HG03469 (cell line): ENCODE data around the gene METTL25B.
A peak's percentile ranks its signal among the peaks of the same experiment; 100 is the strongest.
"Not testable (repeated sequence)": the region's sequence is repeated elsewhere in the genome, so short reads cannot be mapped to it uniquely, and the experiment has no call there.

Experiments used
- ATAC-seq: cut with Tn5 transposase; IDR thresholded peaks from one replicate; pipeline ENCODE4 v1.9.1; 2021; ENCODE audit warnings: mild to moderate bottlenecking, moderate library complexity, moderate number of reproducible peaks; ENCODE audit not compliant: unreplicated experiment

The METTL25B gene

DNA sequence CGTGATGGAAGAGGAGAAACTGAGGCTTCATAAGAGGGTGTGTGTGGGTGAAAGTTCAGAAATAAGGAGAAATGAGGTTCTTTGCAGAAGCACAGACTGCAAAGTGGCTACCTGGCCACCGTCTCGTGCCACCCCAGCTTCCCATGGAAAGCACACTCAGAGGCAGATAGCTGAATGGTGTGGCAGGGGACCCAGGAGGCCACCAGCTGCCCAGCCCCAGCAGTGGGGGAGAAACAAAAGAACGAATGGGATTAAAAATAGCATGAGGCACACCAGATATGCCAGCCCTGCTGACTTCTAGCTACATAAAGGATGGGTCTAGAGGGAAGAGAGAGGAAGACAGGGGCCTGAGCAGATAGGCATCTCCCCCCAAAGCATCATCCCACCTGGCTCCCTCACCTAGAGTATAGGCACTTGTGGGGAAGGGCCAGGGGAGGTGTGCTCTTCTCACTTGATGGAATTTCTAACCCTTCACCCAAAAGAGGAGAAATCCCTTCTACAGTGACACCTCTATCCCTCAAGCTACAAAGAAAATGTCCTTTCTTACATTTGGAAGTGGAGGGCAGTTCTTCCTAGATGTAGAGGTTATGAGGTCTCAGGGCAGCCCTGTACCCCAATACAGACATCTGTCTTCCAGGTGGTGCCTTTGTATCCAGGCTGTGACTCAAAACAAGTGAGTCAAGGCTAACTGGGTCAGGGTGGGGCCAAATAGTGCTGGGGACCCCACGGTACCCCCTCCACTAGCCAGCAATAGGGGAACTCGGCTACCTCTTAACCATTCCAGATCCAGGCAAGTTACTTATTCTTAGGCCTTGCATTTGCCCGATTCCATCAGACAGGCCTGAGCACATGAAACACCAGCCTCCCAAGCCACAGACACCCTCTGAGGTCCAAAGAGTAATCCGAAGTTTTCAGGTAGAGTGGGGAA, 19.7 kb downstream of the METTL25B start:
- ATAC-seq: no peak

DNA sequence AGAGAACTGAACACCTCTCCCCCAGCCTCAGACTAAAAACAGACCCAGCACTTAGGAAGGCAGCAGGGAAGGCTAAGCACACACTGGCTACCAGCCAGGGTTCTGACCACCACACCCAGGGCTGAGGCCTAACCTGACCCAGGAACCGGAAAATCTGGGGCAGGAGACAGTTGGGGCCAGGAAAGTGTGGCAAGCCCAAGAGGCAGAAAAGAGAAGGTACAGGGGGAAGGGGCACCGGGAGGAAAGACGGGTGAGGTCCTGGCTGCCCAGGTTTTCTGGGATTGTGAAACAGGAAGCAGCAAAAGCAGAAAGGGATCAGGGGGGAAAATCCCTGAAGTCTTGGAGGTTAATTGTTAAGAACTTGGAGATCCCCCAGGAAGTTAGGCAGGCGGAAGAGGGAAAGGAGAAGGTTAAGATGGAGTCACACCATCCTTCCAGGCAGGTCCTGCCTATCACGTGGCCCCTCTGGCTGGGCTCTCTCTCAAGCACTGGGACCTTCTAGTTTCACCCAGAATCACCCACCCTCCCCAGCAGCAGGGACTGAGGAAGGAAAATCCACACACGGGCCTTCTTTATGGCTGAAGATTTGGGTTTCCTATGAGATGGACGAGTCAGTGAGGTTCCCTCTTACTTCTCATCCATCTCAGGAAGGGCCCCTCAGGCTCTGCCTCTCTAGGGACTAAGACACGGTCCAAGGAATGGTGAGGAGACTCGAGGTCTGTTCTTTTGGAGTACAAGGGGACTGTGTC, 20.6 kb downstream of the METTL25B start:
- no peak for ATAC-seq

DNA sequence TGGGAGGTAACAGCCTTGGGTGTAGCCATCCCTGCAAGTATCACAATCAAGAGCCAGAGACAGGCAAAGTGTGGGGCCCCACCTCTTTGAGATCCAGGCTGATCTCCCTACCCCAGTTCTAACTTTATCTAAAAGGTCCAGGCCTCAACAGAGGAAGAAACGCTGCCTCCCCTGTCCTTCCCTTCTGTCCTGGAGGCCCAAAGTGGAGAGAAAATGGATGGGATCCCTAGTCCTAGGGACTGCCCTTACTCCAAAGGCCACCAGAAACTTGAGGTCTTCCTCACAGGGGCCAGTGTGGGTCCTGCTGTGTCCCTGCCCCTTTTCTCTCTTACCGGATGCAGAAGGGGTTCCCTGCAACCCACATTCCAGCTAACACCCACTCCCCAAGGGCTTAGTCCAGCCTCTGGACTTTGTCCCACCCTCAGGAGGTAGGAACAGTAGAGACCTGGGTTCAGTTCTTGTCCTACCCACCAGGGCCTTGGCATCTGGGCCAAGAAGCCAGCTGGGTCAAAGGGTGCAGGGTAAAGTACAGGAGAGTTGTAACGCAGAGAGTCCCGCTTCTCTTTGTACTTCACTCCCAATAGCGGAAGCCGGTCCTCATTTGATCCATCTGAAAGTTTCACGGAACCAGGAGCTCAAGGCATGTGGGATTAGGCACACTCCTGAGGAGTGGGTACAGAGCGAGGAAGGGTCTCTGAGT, 21.3 kb downstream of the METTL25B start:
- no peak for ATAC-seq

- no peak for ATAC-seq
Measured at GRCh38 chr1:156750191-156750672, 22.0 kb downstream of the METTL25B start.

DNA sequence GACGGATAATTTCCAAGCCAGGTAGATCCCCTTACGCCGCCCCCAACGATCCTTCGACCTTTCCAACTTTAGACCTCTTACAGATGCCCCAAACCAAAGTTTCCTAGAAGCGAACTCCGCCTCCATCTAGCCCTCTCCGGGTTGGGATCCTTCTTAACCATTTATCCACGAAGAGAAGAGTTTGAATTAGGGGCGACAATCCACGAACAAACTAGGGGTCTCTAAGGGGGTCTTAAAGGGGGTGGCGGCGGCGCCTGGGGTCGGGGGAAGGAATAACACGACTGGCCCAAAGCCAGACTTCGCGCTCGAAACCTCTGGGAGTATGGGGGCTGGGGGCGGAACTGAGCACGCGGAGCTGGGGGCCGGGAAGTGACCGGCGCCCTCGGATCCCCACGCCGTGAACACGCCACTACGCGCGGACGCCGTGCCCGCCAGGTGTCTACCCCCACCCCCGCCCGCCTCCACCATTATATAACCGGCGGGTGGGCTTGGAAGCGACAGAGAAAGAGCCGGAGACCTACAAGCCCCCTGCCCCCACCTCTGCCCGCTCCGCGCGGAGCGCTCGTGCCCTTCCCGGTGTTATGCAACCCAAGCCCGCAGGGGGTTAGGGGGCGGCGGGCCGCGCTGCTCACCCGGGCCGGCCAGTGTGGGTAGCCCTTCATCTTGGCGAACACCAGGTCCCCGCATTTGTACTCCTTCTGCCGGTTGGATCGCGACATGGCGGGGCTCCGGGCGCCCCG, 22.6 kb downstream of the METTL25B start:
- ATAC-seq: no peak

DNA sequence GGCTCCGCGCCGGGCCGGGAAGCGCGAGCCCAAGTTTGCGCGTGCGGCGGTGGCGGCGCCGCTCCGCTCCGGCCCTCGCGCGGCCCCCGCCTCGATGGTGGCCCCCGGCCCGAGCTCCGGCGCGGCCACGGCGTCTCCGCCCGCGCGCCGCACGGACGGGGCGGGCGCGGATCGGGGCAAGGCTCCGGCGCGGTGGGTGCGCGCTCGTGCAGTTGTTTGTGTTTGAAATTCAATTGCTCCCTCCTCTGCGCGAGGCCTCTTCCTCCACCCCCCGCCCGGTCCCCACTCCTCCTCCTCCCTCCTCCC, 23.1 kb downstream of the METTL25B start, which contains the start of gene HDGF:
TSS of gene HDGF (minus strand) at position 225 of the 306 bp plus-strand sequence. CDS start 246 bp downstream, outside the sequence.
- ATAC-seq: peak; percentile 4

- ATAC-seq: peak; percentile 58
Measured at GRCh38 chr1:156751757-156752481, 23.6 kb downstream of the METTL25B start.

DNA sequence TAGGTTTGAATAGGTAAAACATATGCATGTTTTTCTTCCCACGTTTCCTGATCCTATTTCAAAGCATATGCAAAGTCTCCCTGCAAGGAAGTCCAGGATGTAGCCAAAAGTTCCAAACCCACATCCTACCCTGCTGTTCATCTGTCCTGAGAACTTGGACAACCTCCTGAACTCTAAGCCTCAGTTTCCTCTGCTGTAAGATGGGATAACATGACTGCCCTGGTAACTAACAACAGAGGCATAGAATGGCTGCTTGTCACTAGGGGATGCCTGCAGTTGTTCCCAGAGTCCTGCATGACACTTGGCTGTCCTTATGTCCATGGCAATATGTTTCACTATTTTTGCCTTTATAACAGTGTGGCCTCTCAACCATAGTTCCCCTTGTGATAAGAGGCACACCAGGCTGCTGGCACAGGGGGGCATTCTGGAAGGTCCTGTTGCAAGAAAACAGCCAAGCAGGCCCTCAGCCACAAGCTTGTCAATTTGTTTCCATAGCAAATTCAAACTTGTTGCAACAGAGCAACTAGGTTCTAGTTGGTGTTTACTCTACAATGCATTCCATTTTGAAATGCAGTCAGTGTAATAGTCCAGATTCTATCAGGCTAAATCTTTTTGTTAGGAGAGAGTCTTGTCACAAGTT, 24.7 kb downstream of the METTL25B start:
- ATAC-seq: no peak

- ATAC-seq: no peak
Measured at GRCh38 chr1:156754219-156754618, 25.9 kb downstream of the METTL25B start.

DNA sequence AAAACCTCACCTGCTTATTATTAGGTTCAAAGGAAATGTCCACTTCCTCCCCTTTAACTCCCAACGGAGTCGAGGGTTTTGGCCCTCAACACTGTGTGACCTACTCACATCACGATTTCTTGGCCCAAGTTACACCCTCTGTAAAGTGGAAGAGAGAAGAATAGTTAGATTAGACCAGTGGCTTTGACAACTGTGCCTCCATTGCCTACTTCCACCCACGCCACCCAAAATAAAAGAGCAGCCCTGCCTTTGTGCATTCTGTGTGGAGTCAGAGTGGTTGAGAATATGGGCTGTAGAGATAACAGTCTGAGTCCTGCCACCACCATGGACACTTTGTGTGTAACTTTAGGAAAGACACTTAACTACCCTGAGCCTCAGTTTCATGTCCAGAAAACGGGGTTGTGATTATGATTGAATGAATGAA, 27.3 kb downstream of the METTL25B start:
- ATAC-seq: no peak

DNA sequence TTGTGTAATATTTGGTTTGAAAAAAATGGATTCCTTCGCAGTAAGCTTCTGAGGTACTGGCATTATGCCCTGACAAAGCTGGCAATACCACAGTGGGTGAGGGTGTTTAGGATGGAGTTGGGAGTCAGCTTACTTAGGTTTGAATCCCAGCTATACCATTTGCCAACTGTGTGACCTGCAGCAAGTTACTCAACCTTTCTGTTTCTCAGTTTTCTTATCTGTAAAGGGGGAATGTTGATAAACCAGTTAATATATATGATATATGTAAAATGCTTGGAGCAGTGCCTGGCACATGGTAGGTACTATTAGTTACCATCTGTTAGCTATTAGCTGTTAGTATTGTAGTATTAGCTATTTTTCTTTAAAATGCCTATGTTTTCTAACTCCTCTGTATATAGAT, 28.1 kb downstream of the METTL25B start:
- ATAC-seq: no peak

DNA sequence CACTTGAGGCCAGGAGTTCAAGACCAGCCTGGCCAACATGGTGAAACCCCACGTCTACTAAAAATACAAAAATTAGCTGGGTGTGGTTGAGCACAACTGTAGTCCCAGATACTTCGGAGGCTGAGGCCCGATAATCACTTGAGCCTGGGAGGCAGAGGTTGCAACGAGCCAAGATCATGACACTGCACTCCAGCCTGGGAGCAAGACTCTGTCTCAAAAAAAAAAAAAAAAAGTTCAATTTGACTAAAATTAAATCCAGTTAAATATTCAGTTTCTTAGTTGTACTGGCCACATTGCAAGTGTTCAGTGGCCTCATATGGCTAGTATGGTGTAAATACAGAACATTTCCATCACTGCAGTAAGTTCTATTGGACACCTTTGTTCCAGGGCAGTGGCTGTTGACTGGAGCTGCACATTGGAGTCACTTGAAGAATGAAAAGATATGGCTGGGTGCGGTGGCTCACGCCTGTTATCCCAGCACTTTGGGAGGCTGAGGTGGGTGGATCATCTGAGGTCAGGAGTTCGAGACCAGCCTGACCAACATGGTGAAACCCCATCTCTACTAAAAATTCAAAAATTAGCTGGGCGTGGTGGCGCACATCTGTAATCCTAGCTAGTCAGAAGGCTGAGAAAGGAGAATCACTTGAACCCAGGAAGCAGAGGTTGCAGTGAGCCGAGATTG, 29.4 kb downstream of the METTL25B start:
- not testable (repeated sequence) for ATAC-seq

GRCh38 chr1:156760092-156760795, 32.0 kb downstream of the METTL25B start:
- no peak for ATAC-seq

GRCh38 chr1:156760796-156761104, 32.5 kb downstream of the METTL25B start:
- ATAC-seq: no peak

- not testable (repeated sequence) for ATAC-seq
Measured at GRCh38 chr1:156765136-156765535, 36.9 kb downstream of the METTL25B start.

DNA sequence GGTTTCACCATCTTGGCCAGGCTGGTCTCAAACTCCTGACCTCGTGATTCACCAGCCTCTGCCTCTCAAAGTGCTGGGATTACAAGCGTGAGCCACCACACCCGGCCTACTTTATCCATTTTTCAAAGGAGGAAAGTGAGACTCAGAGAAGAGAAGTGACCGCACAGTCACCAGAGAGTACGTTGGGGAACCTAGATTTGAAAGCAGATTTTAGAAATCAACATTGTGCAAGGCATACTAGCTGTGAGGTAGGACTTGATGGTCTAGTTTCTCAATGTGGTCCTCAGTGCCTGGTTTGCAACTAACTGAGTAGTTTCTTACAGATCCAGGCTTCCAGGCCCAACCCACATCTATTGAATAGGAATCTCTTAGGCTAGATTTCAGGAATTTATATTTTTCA, 37.4 kb downstream of the METTL25B start:
- ATAC-seq: no peak

GRCh38 chr1:156766298-156767100, 38.2 kb downstream of the METTL25B start:
- ATAC-seq: no peak
